Suprapubic skin (tissue), 3 donors: Measurements from ENCODE around the gene DUS1L.

Experiments
- POLR2A ChIP-seq, 2 donors: fragments of 450-650 bp; IDR thresholded peaks; one replicate each; pipeline ENCODE4 v1.6.1; 2017; ENCODE audit warnings: antibody characterized with exemption in 2 of 2, mild to moderate bottlenecking in 2 of 2, moderate library complexity in 2 of 2
- TF ChIP-seq, protein P1 (sequence below), 2 donors: fragments of 200-600 bp in 1 of 2; fragments of 450-650 bp in 1 of 2; sonication (generic) in 1 of 2; IDR thresholded peaks; one replicate each; pipeline ENCODE4 v1.5.1; 2016 to 2019; ENCODE audit warnings: antibody characterized with exemption in 2 of 2, mild to moderate bottlenecking in 1 of 2, moderate library complexity in 1 of 2

DNA sequence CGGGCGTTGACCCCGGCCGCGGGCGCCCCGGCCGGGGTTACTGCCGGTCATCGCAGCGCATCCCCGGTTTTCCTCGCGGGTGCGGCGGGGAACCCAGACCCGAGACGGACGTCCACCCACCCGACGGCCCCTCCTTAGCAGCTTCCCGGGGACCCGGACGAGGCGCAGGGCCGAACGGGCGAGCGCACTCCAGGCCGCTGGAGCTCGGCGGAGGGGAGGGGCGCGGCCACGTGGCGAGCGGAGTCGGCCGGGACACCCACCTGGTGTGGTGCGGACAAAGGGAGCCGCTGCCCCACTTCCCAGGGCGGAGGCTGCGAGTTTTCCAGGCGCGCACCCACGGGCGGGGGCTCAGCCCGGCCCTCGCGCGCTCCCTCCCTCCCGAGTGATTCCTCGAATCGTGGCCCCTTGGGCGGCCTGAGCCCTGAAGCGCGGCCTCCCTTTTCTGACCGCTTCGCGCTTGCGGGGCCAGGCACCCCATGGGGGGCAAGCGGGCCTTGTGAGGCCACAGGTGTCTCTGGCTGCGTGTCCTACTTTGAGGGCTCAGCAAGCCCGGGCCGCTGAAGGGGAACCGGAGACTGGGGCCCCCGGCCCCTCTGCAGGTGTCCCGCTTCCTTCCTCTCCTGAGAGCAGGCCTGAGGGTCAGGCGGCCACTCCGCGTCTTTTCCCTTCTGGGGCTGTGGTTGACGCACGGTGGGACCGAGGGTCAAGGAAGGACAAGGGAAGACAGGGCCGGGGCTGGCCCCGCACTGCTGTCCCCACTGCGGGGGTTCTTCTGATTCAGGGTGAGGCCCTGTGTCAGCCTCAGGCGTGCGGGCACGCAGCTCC, 33.5 kb upstream of the DUS1L start:
- TF ChIP-seq, protein P1, sequence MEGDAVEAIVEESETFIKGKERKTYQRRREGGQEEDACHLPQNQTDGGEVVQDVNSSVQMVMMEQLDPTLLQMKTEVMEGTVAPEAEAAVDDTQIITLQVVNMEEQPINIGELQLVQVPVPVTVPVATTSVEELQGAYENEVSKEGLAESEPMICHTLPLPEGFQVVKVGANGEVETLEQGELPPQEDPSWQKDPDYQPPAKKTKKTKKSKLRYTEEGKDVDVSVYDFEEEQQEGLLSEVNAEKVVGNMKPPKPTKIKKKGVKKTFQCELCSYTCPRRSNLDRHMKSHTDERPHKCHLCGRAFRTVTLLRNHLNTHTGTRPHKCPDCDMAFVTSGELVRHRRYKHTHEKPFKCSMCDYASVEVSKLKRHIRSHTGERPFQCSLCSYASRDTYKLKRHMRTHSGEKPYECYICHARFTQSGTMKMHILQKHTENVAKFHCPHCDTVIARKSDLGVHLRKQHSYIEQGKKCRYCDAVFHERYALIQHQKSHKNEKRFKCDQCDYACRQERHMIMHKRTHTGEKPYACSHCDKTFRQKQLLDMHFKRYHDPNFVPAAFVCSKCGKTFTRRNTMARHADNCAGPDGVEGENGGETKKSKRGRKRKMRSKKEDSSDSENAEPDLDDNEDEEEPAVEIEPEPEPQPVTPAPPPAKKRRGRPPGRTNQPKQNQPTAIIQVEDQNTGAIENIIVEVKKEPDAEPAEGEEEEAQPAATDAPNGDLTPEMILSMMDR (IDR thresholded peaks at IDR 0.05) = no peak
- no peak for TF ChIP-seq POLR2A (IDR thresholded peaks at IDR 0.05)
